Tibial artery (tissue), 4 donors: Measurements from ENCODE around the gene C1QTNF1.
A peak's percentile ranks its signal among the peaks of the same experiment; 100 is the strongest.

ENCODE experiments used
- DNase-seq, 2 donors: peaks; one replicate each; pipeline ENCODE4 v3.0.0-alpha.2; 2019
- H3K27ac ChIP-seq, 2 donors: fragments of 200-600 bp; sonication (generic) in 1 of 2; 1 replicate in 1 of 2; 2 replicates in 1 of 2; pipeline ENCODE4 v1.5.1; 2018 to 2019; ENCODE audit warnings: mild to moderate bottlenecking in 1 of 2
- H3K27me3 ChIP-seq, 2 donors: fragments of 200-600 bp; sonication (generic) in 1 of 2; one replicate each; pipeline versions ENCODE4 v1.5.1 to v1.6.0; 2016 to 2019
- H3K36me3 ChIP-seq, 3 donors: fragments of 200-600 bp; sonication (generic) in 2 of 3; one replicate each; pipeline ENCODE4 v1.5.1; 2016 to 2019; ENCODE audit warnings: mild to moderate bottlenecking in 2 of 3
- H3K4me1 ChIP-seq, 4 donors: fragments of 200-600 bp; sonication (generic) in 2 of 4; 1 replicate in 3 of 4; 2 replicates in 1 of 4; pipeline ENCODE4 v1.5.1; 2016 to 2019
- H3K4me3 ChIP-seq, 2 donors: fragments of 200-600 bp; sonication (generic) in 1 of 2; 1 replicate in 1 of 2; 2 replicates in 1 of 2; pipeline ENCODE4 v1.5.1; 2018 to 2019; ENCODE audit warnings: mild to moderate bottlenecking in 2 of 2
- H3K9me3 ChIP-seq, 3 donors: fragments of 200-600 bp; sonication (generic) in 1 of 3; one replicate each; pipeline ENCODE4 v1.5.1; 2016 to 2019
- intact Hi-C: fragments of 100-400 bp; cut with DNase I; formaldehyde crosslinking; loops from one replicate; pipeline ENCODE4 v1.15.0; 2023; ENCODE audit warnings: low total_unique reads
- TF ChIP-seq, protein P1 (sequence below), 2 experiments: fragments of 200-600 bp in 1 of 2; fragments of 450-650 bp in 1 of 2; IDR thresholded peaks; one replicate each; pipeline ENCODE4 v1.5.1; 2017 to 2019; ENCODE audit warnings: antibody characterized with exemption in 2 of 2, mild to moderate bottlenecking in 1 of 2, moderate library complexity in 1 of 2

Gene C1QTNF1

DNA sequence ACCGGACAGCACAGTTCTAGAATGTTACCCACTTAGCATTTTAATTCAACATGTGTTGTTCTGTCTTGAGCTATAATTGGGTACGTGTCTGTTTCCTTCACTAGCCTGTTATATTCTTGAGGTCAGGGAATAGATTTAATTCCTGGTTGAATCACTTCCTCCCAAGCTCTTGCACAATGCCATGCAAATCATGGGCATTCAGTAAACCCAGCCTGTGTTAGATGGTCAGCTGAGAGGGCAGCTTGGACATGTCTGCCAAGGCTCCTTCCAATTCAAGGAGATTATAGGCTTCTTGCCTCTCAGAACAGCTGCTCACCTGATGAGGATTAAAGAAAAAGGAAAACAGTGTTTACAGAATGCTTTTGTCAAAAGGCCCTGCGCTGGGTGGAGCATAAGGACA is 12.6 kb downstream of the C1QTNF1 start:
- DNase-seq = peak in 1 of 2 donors; percentile 71
- H3K27me3 ChIP-seq = no peaks in the 10 kb centered on the region
- no peaks in the 10 kb centered on the region for H3K9me3 ChIP-seq
- TF ChIP-seq, protein P1, sequence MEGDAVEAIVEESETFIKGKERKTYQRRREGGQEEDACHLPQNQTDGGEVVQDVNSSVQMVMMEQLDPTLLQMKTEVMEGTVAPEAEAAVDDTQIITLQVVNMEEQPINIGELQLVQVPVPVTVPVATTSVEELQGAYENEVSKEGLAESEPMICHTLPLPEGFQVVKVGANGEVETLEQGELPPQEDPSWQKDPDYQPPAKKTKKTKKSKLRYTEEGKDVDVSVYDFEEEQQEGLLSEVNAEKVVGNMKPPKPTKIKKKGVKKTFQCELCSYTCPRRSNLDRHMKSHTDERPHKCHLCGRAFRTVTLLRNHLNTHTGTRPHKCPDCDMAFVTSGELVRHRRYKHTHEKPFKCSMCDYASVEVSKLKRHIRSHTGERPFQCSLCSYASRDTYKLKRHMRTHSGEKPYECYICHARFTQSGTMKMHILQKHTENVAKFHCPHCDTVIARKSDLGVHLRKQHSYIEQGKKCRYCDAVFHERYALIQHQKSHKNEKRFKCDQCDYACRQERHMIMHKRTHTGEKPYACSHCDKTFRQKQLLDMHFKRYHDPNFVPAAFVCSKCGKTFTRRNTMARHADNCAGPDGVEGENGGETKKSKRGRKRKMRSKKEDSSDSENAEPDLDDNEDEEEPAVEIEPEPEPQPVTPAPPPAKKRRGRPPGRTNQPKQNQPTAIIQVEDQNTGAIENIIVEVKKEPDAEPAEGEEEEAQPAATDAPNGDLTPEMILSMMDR (IDR thresholded peaks at IDR 0.05) = no peak
- peaks cover 0 to 13% (median 4%) of the 10 kb centered on the region in 3 donors for H3K36me3 ChIP-seq
- peaks cover 0 to 83% (median 52%) of the 10 kb centered on the region in 4 donors for H3K4me1 ChIP-seq
- intact Hi-C loops = no loop called here
- peak overlapping the region; percentile 35 to 49 for H3K27ac ChIP-seq
- H3K4me3 ChIP-seq = no peak overlapping the region

DNA sequence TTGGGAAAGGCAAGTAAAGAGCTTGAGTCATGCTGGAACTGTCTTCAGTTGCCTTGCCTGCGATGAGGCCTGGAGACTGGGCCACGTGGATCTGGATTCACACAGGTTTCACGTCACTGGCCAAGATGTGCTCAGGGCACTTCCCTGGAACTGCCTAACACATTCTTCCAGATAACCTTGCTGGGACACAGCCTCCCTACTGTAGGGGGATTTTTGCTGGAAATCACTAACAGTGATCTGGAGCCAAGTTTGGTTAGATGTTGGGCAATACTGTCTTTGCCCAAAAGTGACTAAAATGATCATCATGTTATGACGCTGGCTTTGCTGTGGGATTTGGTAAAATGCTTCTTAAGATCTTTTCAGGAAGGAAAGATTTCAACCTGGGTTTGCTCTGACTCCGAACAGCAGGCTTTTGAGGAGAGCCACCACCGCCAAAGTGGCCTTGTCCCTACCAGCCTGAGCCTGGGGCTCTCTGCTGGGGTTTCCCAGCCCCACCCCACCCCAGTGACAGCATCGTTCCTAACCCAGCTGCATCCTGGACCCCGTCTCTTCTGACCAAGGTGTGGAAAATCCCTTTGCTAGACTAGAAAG is 14.7 kb downstream of the C1QTNF1 start:
- Histone ChIP-seq H3K36me3 (peaks cover 0 to 9% (median 9%) of the 10 kb centered on the region in 3 donors), H3K4me1 (peaks cover 0 to 75% (median 54%) of the 10 kb centered on the region in 4 donors), H3K27ac (peak overlapping the region; percentile 45 to 54), H3K27me3 (no peaks in the 10 kb centered on the region), H3K4me3 (no peak overlapping the region), H3K9me3 (no peaks in the 10 kb centered on the region)
- peak; percentile 84 to 87 for DNase-seq
- TF ChIP-seq, protein P1 (IDR thresholded peaks at IDR 0.05) = no peak
- intact Hi-C loops = no loop called here

DNA sequence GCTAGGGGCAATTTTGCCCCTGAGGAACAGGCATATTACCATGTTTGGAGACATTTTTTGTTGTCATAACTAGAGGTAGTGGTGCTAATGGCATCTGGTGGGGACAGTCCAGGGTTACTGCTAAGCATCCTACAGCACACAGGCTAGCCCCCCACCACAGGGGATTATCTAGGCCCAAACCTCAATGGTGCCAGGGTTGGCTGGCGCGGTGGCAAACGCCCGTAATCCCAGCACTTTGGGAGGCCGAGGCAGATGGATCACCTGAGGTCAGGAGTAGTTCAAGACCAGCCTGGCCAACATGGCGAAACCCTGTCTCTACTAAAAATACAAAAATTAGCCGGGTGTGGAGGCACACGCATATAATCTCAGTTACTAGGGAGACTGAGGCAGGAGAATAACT is 15.2 kb downstream of the C1QTNF1 start:
- peak overlapping the region; percentile 45 to 54 for H3K27ac ChIP-seq
- DNase-seq = peak in 1 of 2 donors; percentile 64
- H3K27me3 ChIP-seq = no peaks in the 10 kb centered on the region
- H3K4me1 ChIP-seq = peaks cover 0 to 69% (median 49%) of the 10 kb centered on the region in 4 donors
- TF ChIP-seq, protein P1 (IDR thresholded peaks at IDR 0.05) = no peak
- no peaks in the 10 kb centered on the region for H3K9me3 ChIP-seq
- intact Hi-C loops = no loop called here
- peaks cover 0 to 15% (median 13%) of the 10 kb centered on the region in 3 donors for H3K36me3 ChIP-seq
- H3K4me3 ChIP-seq = no peak overlapping the region

DNA sequence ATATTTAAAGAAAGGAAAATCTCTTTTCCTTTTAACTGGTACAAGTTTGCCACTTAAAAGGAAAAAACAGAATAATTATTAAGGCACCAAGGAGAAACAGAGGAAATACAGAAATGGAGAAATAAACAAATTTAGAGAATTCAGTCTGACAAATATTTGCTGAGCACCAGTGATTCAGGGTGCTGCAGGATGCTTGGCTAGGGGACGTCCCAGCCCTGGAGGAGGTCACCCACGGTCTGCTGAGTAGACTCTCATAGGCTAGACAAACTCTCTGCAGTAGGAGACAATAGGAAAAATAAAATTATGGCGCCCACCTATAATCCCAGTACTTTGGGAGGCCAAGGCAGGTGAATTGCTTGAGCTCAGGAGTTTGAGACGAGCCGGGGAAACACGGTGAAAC is 15.9 kb downstream of the C1QTNF1 start:
- intact Hi-C loops = no loop called here
- TF ChIP-seq, protein P1 (IDR thresholded peaks at IDR 0.05) = no peak
- no peak overlapping the region for H3K27ac ChIP-seq
- no peaks in the 10 kb centered on the region for H3K27me3 ChIP-seq
- H3K4me1 ChIP-seq = peaks cover 0 to 63% (median 42%) of the 10 kb centered on the region in 4 donors
- H3K36me3 ChIP-seq = peaks cover 4 to 22% (median 20%) of the 10 kb centered on the region in 3 donors
- DNase-seq = no peak
- no peak overlapping the region for H3K4me3 ChIP-seq
- H3K9me3 ChIP-seq = no peaks in the 10 kb centered on the region

DNA sequence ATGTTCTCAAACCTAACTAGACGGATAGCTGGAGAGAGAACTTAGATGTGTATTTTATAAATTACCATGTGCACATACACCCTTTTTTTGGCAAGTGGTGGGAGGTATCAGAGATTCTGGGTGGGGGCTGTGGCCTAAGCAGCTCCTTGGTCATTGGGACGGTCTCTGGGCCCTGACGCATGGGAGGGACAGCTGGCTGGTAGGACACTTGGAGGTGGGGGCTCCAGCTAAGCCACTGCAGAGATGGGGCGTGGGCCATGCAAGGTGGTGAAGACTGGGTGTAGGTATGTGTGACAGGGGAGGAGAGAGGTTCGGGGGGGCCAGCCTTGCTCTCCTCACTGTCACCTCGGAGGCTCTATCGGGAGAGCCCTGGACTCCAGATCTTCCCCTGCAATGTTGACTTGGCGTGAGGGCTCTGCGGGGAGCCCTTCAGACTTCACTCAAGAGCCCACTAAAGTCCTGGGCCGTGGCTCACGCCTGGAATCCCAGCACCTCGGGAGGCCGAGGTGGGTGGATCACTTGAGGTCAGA is 17.1 kb downstream of the C1QTNF1 start:
- no peak for DNase-seq
- intact Hi-C loops = no loop called here
- no peak overlapping the region for H3K4me3 ChIP-seq
- TF ChIP-seq, protein P1 (IDR thresholded peaks at IDR 0.05) = no peak
- H3K27me3 ChIP-seq = no peaks in the 10 kb centered on the region
- peak overlapping the region in 1 of 2 donors; percentile 35 for H3K27ac ChIP-seq
- peaks cover 0 to 63% (median 41%) of the 10 kb centered on the region in 4 donors for H3K4me1 ChIP-seq
- no peaks in the 10 kb centered on the region for H3K9me3 ChIP-seq
- peaks cover 4 to 24% (median 23%) of the 10 kb centered on the region in 3 donors for H3K36me3 ChIP-seq
